Measurements from ENCODE around the gene FLRT2. TPM values are rescaled to one million over a fixed set of nuclear protein-coding genes. Genes with fewer than 3 reads are reported as not detected.

FLRT2 gene
- total and polyA plus RNA-seq, 2 experiments from 2014 or later = 5.2 to 5.8 TPM

GRCh38 chr14:85538636-85539035 is 8.7 kb downstream of the FLRT2 start:
- Histone ChIP-seq H3K4me3 (no peak overlapping the region), H3K4me1 (ENCODE audit: low read depth) (peaks cover 4% of the 10 kb centered on the region), H3K36me3 (no peaks in the 10 kb centered on the region), H3K27ac (no peak overlapping the region), H3K9me3 (ENCODE audit: low read depth) (no peaks in the 10 kb centered on the region), H3K27me3 (peaks cover 5% of the 10 kb centered on the region)
- no peak for DNase-seq (ENCODE audit: low read depth in 1 of 2, low spot score in 1 of 2)
- no peak for TF ChIP-seq CTCF (IDR thresholded peaks at IDR 0.05; ENCODE audit: low read depth, low read length)

GRCh38 chr14:85539510-85539909 is 9.6 kb downstream of the FLRT2 start:
- Histone ChIP-seq H3K27ac (no peak overlapping the region), H3K9me3 (ENCODE audit: low read depth) (no peaks in the 10 kb centered on the region), H3K4me3 (no peak overlapping the region), H3K27me3 (no peaks in the 10 kb centered on the region), H3K36me3 (no peaks in the 10 kb centered on the region), H3K4me1 (ENCODE audit: low read depth) (peaks cover 4% of the 10 kb centered on the region)
- no peak for DNase-seq (ENCODE audit: low read depth in 1 of 2, low spot score in 1 of 2)
- TF ChIP-seq CTCF (IDR thresholded peaks at IDR 0.05; ENCODE audit: low read depth, low read length) = no peak

- H3K4me1 ChIP-seq (ENCODE audit: low read depth) = peaks cover 4% of the 10 kb centered on the region
- no peak overlapping the region for H3K4me3 ChIP-seq
- H3K27ac ChIP-seq = no peak overlapping the region
Observed at GRCh38 chr14:85542623-85543022, 12.7 kb downstream of the FLRT2 start.

GRCh38 chr14:85545738-85546137 is 15.8 kb downstream of the FLRT2 start:
- Histone ChIP-seq H3K36me3 (peaks cover 4% of the 10 kb centered on the region), H3K27ac (no peak overlapping the region), H3K4me1 (ENCODE audit: low read depth) (no peaks in the 10 kb centered on the region), H3K9me3 (ENCODE audit: low read depth) (no peaks in the 10 kb centered on the region), H3K27me3 (no peaks in the 10 kb centered on the region), H3K4me3 (no peak overlapping the region)
- no peak for TF ChIP-seq CTCF (IDR thresholded peaks at IDR 0.05; ENCODE audit: low read depth, low read length)
- no peak for DNase-seq (ENCODE audit: low read depth in 1 of 2, low spot score in 1 of 2)

More at GRCh38 chr14:85542623-85543022, 12.7 kb downstream of the FLRT2 start:
- H3K27me3 ChIP-seq = no peaks in the 10 kb centered on the region
- H3K9me3 ChIP-seq (ENCODE audit: low read depth) = no peaks in the 10 kb centered on the region
- TF ChIP-seq CTCF (IDR thresholded peaks at IDR 0.05; ENCODE audit: low read depth, low read length) = no peak
- peak in 1 of 2 donors; percentile 53 for DNase-seq (ENCODE audit: low read depth in 1 of 2, low spot score in 1 of 2)
- peaks cover 4% of the 10 kb centered on the region for H3K36me3 ChIP-seq

GRCh38 chr14:85546390-85546789 is 16.4 kb downstream of the FLRT2 start:
- no peak overlapping the region for H3K4me3 ChIP-seq

More at GRCh38 chr14:85546390-85546789, 16.4 kb downstream of the FLRT2 start:
- H3K9me3 ChIP-seq (ENCODE audit: low read depth) = no peaks in the 10 kb centered on the region
- TF ChIP-seq CTCF (IDR thresholded peaks at IDR 0.05; ENCODE audit: low read depth, low read length) = no peak
- H3K36me3 ChIP-seq = peaks cover 4% of the 10 kb centered on the region
- no peaks in the 10 kb centered on the region for H3K27me3 ChIP-seq
- DNase-seq (ENCODE audit: low read depth in 1 of 2, low spot score in 1 of 2) = no peak
- H3K27ac ChIP-seq = no peak overlapping the region
- no peaks in the 10 kb centered on the region for H3K4me1 ChIP-seq (ENCODE audit: low read depth)

Measured in cardiac muscle cell (in vitro differentiated cells and primary cell).